Epithelial cell of esophagus (primary cell): Measurements from ENCODE around the gene HSD17B11.
"Not testable (repeated sequence)": the region's sequence is repeated elsewhere in the genome, so short reads cannot be mapped to it uniquely, and the experiment has no call there.

Experiments
- DNase-seq: peaks from one replicate; pipeline ENCODE4 v3.0.0; 2010; ENCODE audit warnings: low read depth
- H3K4me3 ChIP-seq: 2 replicates; pipeline ENCODE4 v1.5.1; 2011; ENCODE audit warnings: mild to moderate bottlenecking, low read length, control low read depth
- CTCF ChIP-seq: IDR thresholded peaks from 2 replicates; pipeline ENCODE4 v1.5.1; 2011; ENCODE audit warnings: low read depth, mild to moderate bottlenecking, low read length, control low read depth, inconsistent platforms; ENCODE audit not compliant: insufficient read depth; ENCODE audit errors: missing control alignments

The HSD17B11 gene

GRCh38 chr4:87425711-87426110, 34.7 kb upstream of the HSD17B11 start:
- no peak for TF ChIP-seq CTCF
- H3K4me3 ChIP-seq: no peak overlapping the region
- peak; percentile 53 for DNase-seq

GRCh38 chr4:87424099-87424543, 33.1 kb upstream of the HSD17B11 start:
- peak overlapping the region; percentile 87 for H3K4me3 ChIP-seq
- DNase-seq: not testable (repeated sequence)

GRCh38 chr4:87423317-87424098, 32.5 kb upstream of the HSD17B11 start:
- DNase-seq: peak; percentile 41
- H3K4me3 ChIP-seq: peak overlapping the region; percentile 87
- TF ChIP-seq CTCF: no peak

GRCh38 chr4:87422104-87423052, 31.4 kb upstream of the HSD17B11 start, which contains the start of gene NUDT9:
TSS of gene NUDT9 (plus strand) at chr4:87422573. CDS start at chr4:87422906, 333 bp downstream.
- peak; percentile 93 for DNase-seq
- TF ChIP-seq CTCF: no peak
- H3K4me3 ChIP-seq: peak within 1 kb of the TSS; percentile 87

GRCh38 chr4:87420276-87420830, 29.4 kb upstream of the HSD17B11 start:
- TF ChIP-seq CTCF: no peak
- H3K4me3 ChIP-seq: no peak overlapping the region

GRCh38 chr4:87419578-87420249, 28.7 kb upstream of the HSD17B11 start:
- H3K4me3 ChIP-seq: no peak overlapping the region
- TF ChIP-seq CTCF: no peak
- peak; percentile 48 for DNase-seq

More at GRCh38 chr4:87420276-87420830, 29.4 kb upstream of the HSD17B11 start:
- DNase-seq: no peak

GRCh38 chr4:87418410-87418809, 27.4 kb upstream of the HSD17B11 start:
- DNase-seq, H3K4me3 ChIP-seq: not testable (repeated sequence)
